NCI-H510A (cell line): ENCODE results near the gene ADCY5.

Experiments
- DNase-seq: peaks from one replicate; lab custom pipeline; 2025; lab: John Stamatoyannopoulos, UW

ADCY5 gene

GRCh38 chr3:123429362-123430125, 19.3 kb downstream of the ADCY5 start:
- no peak for DNase-seq

- no peak for DNase-seq
Observed at GRCh38 chr3:123424999-123425712, 23.7 kb downstream of the ADCY5 start.

- no peak for DNase-seq
Observed at GRCh38 chr3:123424321-123424998, 24.4 kb downstream of the ADCY5 start.

- DNase-seq = no peak
Observed at GRCh38 chr3:123423806-123424205, 25.1 kb downstream of the ADCY5 start.

GRCh38 chr3:123423031-123423430, 25.9 kb downstream of the ADCY5 start:
- DNase-seq = no peak

GRCh38 chr3:123422457-123422856, 26.4 kb downstream of the ADCY5 start:
- DNase-seq = no peak

- DNase-seq = no peak
Observed at GRCh38 chr3:123421353-123422174, 27.3 kb downstream of the ADCY5 start.

GRCh38 chr3:123420416-123420968, 28.4 kb downstream of the ADCY5 start:
- no peak for DNase-seq

- DNase-seq = no peak
Observed at GRCh38 chr3:123419850-123420297, 29.0 kb downstream of the ADCY5 start.

GRCh38 chr3:123419181-123419849, 29.6 kb downstream of the ADCY5 start:
- DNase-seq = no peak

GRCh38 chr3:123416647-123417046, 32.2 kb downstream of the ADCY5 start:
- no peak for DNase-seq

- DNase-seq = no peak
Observed at GRCh38 chr3:123416173-123416572, 32.7 kb downstream of the ADCY5 start.

- no peak for DNase-seq
Observed at GRCh38 chr3:123414973-123415775, 33.7 kb downstream of the ADCY5 start.

GRCh38 chr3:123412811-123413604, 35.9 kb downstream of the ADCY5 start:
- no peak for DNase-seq

GRCh38 chr3:123412076-123412475, 36.8 kb downstream of the ADCY5 start:
- no peak for DNase-seq

- DNase-seq = no peak
Observed at GRCh38 chr3:123411340-123412040, 37.4 kb downstream of the ADCY5 start.

GRCh38 chr3:123410149-123410515, 38.8 kb downstream of the ADCY5 start:
- DNase-seq = no peak

- no peak for DNase-seq
Observed at GRCh38 chr3:123409443-123410148, 39.3 kb downstream of the ADCY5 start.
